DOHH2 (cell line): ENCODE results near the gene RAB31.

Experiments used
- H3F3A ChIP-seq: fragments of 200-600 bp; sonication (generic), shearing (Covaris generic); 2 replicates; pipeline ENCODE4 v1.6.0; 2016; ENCODE audit warnings: antibody characterized with exemption, mild to moderate bottlenecking; ENCODE audit not compliant: control insufficient read depth, insufficient read depth
- H3K27ac ChIP-seq: fragments of 200-600 bp; sonication (generic); 2 replicates; pipeline ENCODE4 v1.5.1; 2014; ENCODE audit warnings: low read depth, mild to moderate bottlenecking, low read length, moderate library complexity
- H3K27me3 ChIP-seq: fragments of 200-600 bp; sonication (generic); 2 replicates; pipeline ENCODE4 v1.6.1; 2014; ENCODE audit warnings: mild to moderate bottlenecking, low read length, mixed read lengths; ENCODE audit not compliant: control insufficient read depth
- H3K36me3 ChIP-seq: fragments of 200-600 bp; sonication (generic); 2 replicates; pipeline ENCODE4 v1.6.1; 2014; ENCODE audit warnings: mild to moderate bottlenecking, low read length, moderate library complexity, mixed read lengths; ENCODE audit not compliant: control insufficient read depth
- H3K4me1 ChIP-seq: fragments of 200-600 bp; sonication (generic); 2 replicates; pipeline ENCODE4 v1.6.1; 2014; ENCODE audit warnings: mild to moderate bottlenecking, low read length, mixed read lengths; ENCODE audit not compliant: control insufficient read depth
- H3K4me2 ChIP-seq: fragments of 200-600 bp; sonication (generic); 2 replicates; pipeline ENCODE4 v1.6.0; 2014; ENCODE audit warnings: mild to moderate bottlenecking, low read length, moderate library complexity
- H3K4me3 ChIP-seq: fragments of 200-600 bp; sonication (generic); 2 replicates; pipeline ENCODE4 v1.5.1; 2014; ENCODE audit warnings: mild to moderate bottlenecking, low read length, mixed read lengths
- H3K79me2 ChIP-seq: fragments of 200-600 bp; sonication (generic); 2 replicates; pipeline ENCODE4 v1.6.1; 2014; ENCODE audit warnings: mild to moderate bottlenecking, low read length, mixed read lengths; ENCODE audit not compliant: control insufficient read depth
- H3K9me2 ChIP-seq: fragments of 200-600 bp; sonication (generic); replicated peaks from 2 replicates; pipeline ENCODE4 v1.6.1; 2014; ENCODE audit warnings: mild to moderate bottlenecking, low read length, mixed read lengths; ENCODE audit not compliant: control insufficient read depth
- H3K9me3 ChIP-seq: fragments of 200-600 bp; sonication (generic); 2 replicates; pipeline ENCODE4 v1.6.1; 2014; ENCODE audit warnings: antibody characterized with exemption, low read length, mixed read lengths; ENCODE audit not compliant: control insufficient read depth, insufficient read depth
- H4K20me1 ChIP-seq: fragments of 200-600 bp; sonication (generic); 2 replicates; pipeline ENCODE4 v1.6.0; 2014; ENCODE audit warnings: low read depth, mild to moderate bottlenecking, antibody characterized with exemption, low read length, moderate library complexity; ENCODE audit not compliant: control insufficient read depth, insufficient read depth
- CTCF ChIP-seq: fragments of 200-600 bp; sonication (generic); IDR thresholded peaks from one replicate; pipeline ENCODE4 v1.5.1; 2014; ENCODE audit warnings: antibody characterized with exemption, mild to moderate bottlenecking, low read depth, low read length; ENCODE audit not compliant: poor library complexity, severe bottlenecking
- EZH2phosphoT487 ChIP-seq: fragments of 200-600 bp; sonication (generic); IDR thresholded peaks from 2 replicates; pipeline ENCODE4 v1.6.1; 2017; ENCODE audit warnings: borderline replicate concordance, mild to moderate bottlenecking, antibody characterized with exemption, low read length, moderate library complexity, mixed read lengths

Gene RAB31

GRCh38 chr18:9809697-9810096 is 101.6 kb downstream of the RAB31 start:
- H3F3A ChIP-seq = no peaks in the 10 kb centered on the region
- no peak overlapping the region for H3K4me2 ChIP-seq
- H4K20me1 ChIP-seq = no peaks in the 10 kb centered on the region
- no peaks in the 10 kb centered on the region for H3K9me3 ChIP-seq
- no peak overlapping the region for H3K27ac ChIP-seq
- H3K36me3 ChIP-seq = no peaks in the 10 kb centered on the region
- no peaks in the 10 kb centered on the region for H3K4me1 ChIP-seq
- H3K9me2 ChIP-seq = no peaks in the 10 kb centered on the region
- H3K27me3 ChIP-seq = no peaks in the 10 kb centered on the region
- no peaks in the 10 kb centered on the region for H3K79me2 ChIP-seq
- TF ChIP-seq CTCF = no peak
- TF ChIP-seq EZH2phosphoT487 = no peak
- H3K4me3 ChIP-seq = no peak overlapping the region

GRCh38 chr18:9810299-9810698 is 102.2 kb downstream of the RAB31 start:
- Histone ChIP-seq H3K4me2 (no peak overlapping the region), H3K36me3 (no peaks in the 10 kb centered on the region), H3K27ac (no peak overlapping the region), H3K79me2 (no peaks in the 10 kb centered on the region), H3K27me3 (no peaks in the 10 kb centered on the region), H4K20me1 (no peaks in the 10 kb centered on the region), H3K9me3 (no peaks in the 10 kb centered on the region), H3F3A (no peaks in the 10 kb centered on the region), H3K4me1 (no peaks in the 10 kb centered on the region), H3K9me2 (no peaks in the 10 kb centered on the region), H3K4me3 (no peak overlapping the region)
- TF ChIP-seq EZH2phosphoT487 (no peak), CTCF (no peak)

GRCh38 chr18:9810994-9811705 is 103.0 kb downstream of the RAB31 start:
- no peak overlapping the region for H3K4me3 ChIP-seq
- no peak overlapping the region for H3K4me2 ChIP-seq
- H3K36me3 ChIP-seq = no peaks in the 10 kb centered on the region
- H3K27ac ChIP-seq = no peak overlapping the region
- H3K9me2 ChIP-seq = no peaks in the 10 kb centered on the region
- H3K9me3 ChIP-seq = no peaks in the 10 kb centered on the region
- no peaks in the 10 kb centered on the region for H3K79me2 ChIP-seq
- H3F3A ChIP-seq = no peaks in the 10 kb centered on the region
- H3K27me3 ChIP-seq = no peaks in the 10 kb centered on the region
- no peaks in the 10 kb centered on the region for H4K20me1 ChIP-seq
- H3K4me1 ChIP-seq = no peaks in the 10 kb centered on the region
- TF ChIP-seq CTCF = no peak
- no peak for TF ChIP-seq EZH2phosphoT487

GRCh38 chr18:9811978-9812377 is 103.9 kb downstream of the RAB31 start:
- Histone ChIP-seq H3K27ac (no peak overlapping the region), H3K4me1 (no peaks in the 10 kb centered on the region), H3K4me2 (no peak overlapping the region), H3K79me2 (no peaks in the 10 kb centered on the region), H3F3A (no peaks in the 10 kb centered on the region), H3K4me3 (no peak overlapping the region), H3K36me3 (no peaks in the 10 kb centered on the region), H3K27me3 (no peaks in the 10 kb centered on the region), H4K20me1 (no peaks in the 10 kb centered on the region), H3K9me3 (no peaks in the 10 kb centered on the region), H3K9me2 (no peaks in the 10 kb centered on the region)
- TF ChIP-seq EZH2phosphoT487 (no peak), CTCF (no peak)
